Activated naive CD8-positive, alpha-beta T cell treated with anti-CD3 and anti-CD28 coated beads, Interleukin-2, amount 10 ng/mL, durations not matched to agents 7 days and 5 days (primary cell): Measurements from ENCODE around the gene RIPOR3. TPM values are rescaled to one million over a fixed set of nuclear protein-coding genes. Genes with fewer than 3 reads are reported as not detected.

Experiments used
- ATAC-seq: fragments of 150-1000 bp; cut with Tn5 transposase; one replicate; pipeline ENCODE4 v1.10.0; 2021; ENCODE audit warnings: low read depth, moderate library complexity
- POLR2A ChIA-PET: fragments of 350-600 bp; sonication (Branson Sonifier 250); formaldehyde crosslinking; loops from one replicate; lab custom pipeline; 2021; ENCODE audit warnings: antibody characterized with exemption; lab: Charles Lee
- DNase-seq: peaks from one replicate; pipeline ENCODE4 v3.0.0; 2021
- H3K27ac Mint-ChIP-seq: one replicate; pipeline ENCODE4 v1.8.0; 2022; ENCODE audit warnings: mild to moderate bottlenecking, mixed read lengths
- H3K27me3 Mint-ChIP-seq: one replicate; pipeline ENCODE4 v1.8.0; 2022; ENCODE audit warnings: mild to moderate bottlenecking, moderate library complexity, mixed read lengths
- H3K36me3 Mint-ChIP-seq: one replicate; pipeline ENCODE4 v1.8.0; 2021; ENCODE audit warnings: mild to moderate bottlenecking, mixed read lengths
- H3K4me1 Mint-ChIP-seq: one replicate; pipeline ENCODE4 v1.8.0; 2021; ENCODE audit warnings: mixed read lengths
- H3K4me3 Mint-ChIP-seq: one replicate; pipeline ENCODE4 v1.8.0; 2022; ENCODE audit warnings: mild to moderate bottlenecking, moderate library complexity, mixed read lengths
- H3K9me3 Mint-ChIP-seq: one replicate; pipeline ENCODE4 v1.8.0; 2021; ENCODE audit warnings: mixed read lengths
- total RNA-seq, 2 experiments: library from RNA; stranded (reverse); gene quantifications; one replicate each; pipeline ENCODE4 v1.2.3, GENCODE V29; 2021

Gene RIPOR3
- total RNA-seq, 2 experiments from 2014 or later, result not detected

GRCh38 chr20:50587291-50587961 lies 103.9 kb downstream of the RIPOR3 start:
- no peaks in the 10 kb centered on the region for H3K9me3 Mint-ChIP-seq
- H3K27ac Mint-ChIP-seq, result no peak overlapping the region
- H3K27me3 Mint-ChIP-seq, result no peaks in the 10 kb centered on the region
- POLR2A ChIA-PET, result no interaction called here
- ATAC-seq, result no peak
- H3K36me3 Mint-ChIP-seq, result peaks cover 8% of the 10 kb centered on the region
- H3K4me3 Mint-ChIP-seq, result no peak overlapping the region
- H3K4me1 Mint-ChIP-seq, result peaks cover 9% of the 10 kb centered on the region
- DNase-seq, result no peak

DNA sequence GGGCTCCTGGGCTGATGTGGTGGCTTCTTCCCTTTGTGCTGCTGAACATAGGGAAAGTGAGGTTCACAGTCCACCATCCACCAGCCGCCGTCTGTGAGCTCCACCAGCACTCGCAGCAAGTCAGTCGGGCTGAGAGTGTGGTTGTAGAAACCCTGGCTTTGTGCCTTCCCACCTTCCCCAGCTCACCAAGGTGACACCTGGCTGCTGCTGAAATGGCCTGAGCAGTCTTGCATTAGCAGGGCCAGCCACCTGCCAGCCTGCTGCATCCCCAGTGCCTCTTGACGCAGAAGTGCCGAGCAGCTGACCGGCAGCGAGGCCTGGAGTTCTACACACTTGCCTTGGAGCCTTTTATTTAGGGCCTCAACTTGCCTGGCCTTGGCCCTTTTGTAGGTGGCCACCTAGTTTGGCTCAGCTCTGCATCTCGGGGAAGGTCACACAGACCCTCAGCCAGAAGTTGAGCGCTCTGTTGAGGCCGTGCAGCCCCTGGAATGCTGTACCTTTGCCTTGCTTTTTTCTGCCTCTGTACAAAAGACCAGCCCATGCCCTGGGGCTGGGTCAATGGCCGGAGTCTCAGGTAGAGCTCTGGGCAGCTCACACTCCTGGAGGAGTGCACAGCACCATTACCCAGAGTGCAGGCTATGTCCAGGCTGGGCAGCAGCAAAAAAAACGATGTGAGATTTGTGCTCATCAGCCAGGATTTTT lies 104.7 kb downstream of the RIPOR3 start:
- Mint-ChIP-seq H3K36me3 (peaks cover 10% of the 10 kb centered on the region), H3K4me1 (peaks cover 9% of the 10 kb centered on the region), H3K27me3 (no peaks in the 10 kb centered on the region), H3K4me3 (no peak overlapping the region), H3K9me3 (no peaks in the 10 kb centered on the region), H3K27ac (no peak overlapping the region)
- DNase-seq (no peak), ATAC-seq (no peak)
- POLR2A ChIA-PET, result interaction anchor here (1.0 kb wide), 1 partner anchor 103 kb away, joined by 3 read pairs; no protein-coding TSS in a partner anchor

- H3K36me3 Mint-ChIP-seq, result peaks cover 10% of the 10 kb centered on the region
- DNase-seq (no peak), ATAC-seq (no peak)
- H3K4me1 Mint-ChIP-seq, result peaks cover 9% of the 10 kb centered on the region
- POLR2A ChIA-PET, result no interaction called here
- no peak overlapping the region for H3K4me3 Mint-ChIP-seq
- no peak overlapping the region for H3K27ac Mint-ChIP-seq
- no peaks in the 10 kb centered on the region for H3K27me3 Mint-ChIP-seq
- H3K9me3 Mint-ChIP-seq, result no peaks in the 10 kb centered on the region
Observed at GRCh38 chr20:50585678-50586077, 105.7 kb downstream of the RIPOR3 start.

- H3K4me3 Mint-ChIP-seq, result no peak overlapping the region
Observed at GRCh38 chr20:50585214-50585613, 106.1 kb downstream of the RIPOR3 start.

DNA sequence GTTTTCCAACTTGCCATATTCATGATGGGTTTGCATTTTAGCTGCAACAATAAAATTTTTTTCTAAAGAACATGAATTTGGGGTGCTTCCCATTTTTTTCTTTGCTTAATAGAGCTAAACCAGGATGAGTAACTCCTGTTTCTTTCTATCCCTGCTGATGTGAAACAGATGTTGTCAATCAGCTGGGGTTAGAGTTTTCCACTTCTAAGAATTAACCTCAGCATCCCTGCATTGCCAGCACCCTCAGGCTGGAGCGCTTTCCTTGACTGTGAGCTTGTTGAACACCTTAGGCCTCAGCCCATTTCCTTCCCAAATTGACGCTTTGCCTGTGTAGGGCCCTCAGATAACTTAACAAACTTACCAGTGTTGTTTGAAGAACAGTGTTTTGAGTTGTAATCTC lies 106.7 kb downstream of the RIPOR3 start:
- no peak overlapping the region for H3K4me3 Mint-ChIP-seq
- H3K27ac Mint-ChIP-seq, result no peak overlapping the region
- H3K27me3 Mint-ChIP-seq, result no peaks in the 10 kb centered on the region
- POLR2A ChIA-PET, result no interaction called here
- DNase-seq (no peak), ATAC-seq (no peak)
- H3K4me1 Mint-ChIP-seq, result peaks cover 9% of the 10 kb centered on the region
- H3K9me3 Mint-ChIP-seq, result no peaks in the 10 kb centered on the region
- peaks cover 13% of the 10 kb centered on the region for H3K36me3 Mint-ChIP-seq

More at GRCh38 chr20:50585214-50585613, 106.1 kb downstream of the RIPOR3 start:
- H3K36me3 Mint-ChIP-seq, result peaks cover 10% of the 10 kb centered on the region
- no peak for ATAC-seq
- no peak for DNase-seq
- no peaks in the 10 kb centered on the region for H3K9me3 Mint-ChIP-seq
- no peaks in the 10 kb centered on the region for H3K27me3 Mint-ChIP-seq
- POLR2A ChIA-PET, result no interaction called here
- peak overlapping the region; percentile 28 for H3K27ac Mint-ChIP-seq
- H3K4me1 Mint-ChIP-seq, result peaks cover 9% of the 10 kb centered on the region

- DNase-seq (no peak), ATAC-seq (no peak)
- POLR2A ChIA-PET, result no interaction called here
- H3K27ac Mint-ChIP-seq, result no peak overlapping the region
- H3K4me3 Mint-ChIP-seq, result no peak overlapping the region
- peaks cover 9% of the 10 kb centered on the region for H3K4me1 Mint-ChIP-seq
- H3K27me3 Mint-ChIP-seq, result no peaks in the 10 kb centered on the region
- H3K9me3 Mint-ChIP-seq, result no peaks in the 10 kb centered on the region
- peaks cover 20% of the 10 kb centered on the region for H3K36me3 Mint-ChIP-seq
Observed at GRCh38 chr20:50583442-50584150, 107.7 kb downstream of the RIPOR3 start.

DNA sequence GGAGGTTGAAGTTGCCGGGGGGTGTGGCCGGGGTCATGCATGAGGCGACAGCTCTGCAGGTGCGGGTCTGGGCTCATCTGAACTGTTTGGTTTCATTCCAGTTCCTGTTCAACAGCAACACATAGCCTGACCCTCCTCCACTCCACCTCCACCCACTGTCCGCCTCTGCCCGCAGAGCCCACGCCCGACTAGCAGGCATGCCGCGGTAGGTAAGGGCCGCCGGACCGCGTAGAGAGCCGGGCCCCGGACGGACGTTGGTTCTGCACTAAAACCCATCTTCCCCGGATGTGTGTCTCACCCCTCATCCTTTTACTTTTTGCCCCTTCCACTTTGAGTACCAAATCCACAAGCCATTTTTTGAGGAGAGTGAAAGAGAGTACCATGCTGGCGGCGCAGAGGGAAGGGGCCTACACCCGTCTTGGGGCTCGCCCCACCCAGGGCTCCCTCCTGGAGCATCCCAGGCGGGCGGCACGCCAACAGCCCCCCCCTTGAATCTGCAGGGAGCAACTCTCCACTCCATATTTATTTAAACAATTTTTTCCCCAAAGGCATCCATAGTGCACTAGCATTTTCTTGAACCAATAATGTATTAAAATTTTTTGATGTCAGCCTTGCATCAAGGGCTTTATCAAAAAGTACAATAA lies 108.6 kb downstream of the RIPOR3 start:
- Mint-ChIP-seq H3K4me3 (no peak overlapping the region), H3K36me3 (peaks cover 16% of the 10 kb centered on the region), H3K4me1 (peaks cover 6% of the 10 kb centered on the region), H3K27me3 (no peaks in the 10 kb centered on the region), H3K9me3 (no peaks in the 10 kb centered on the region), H3K27ac (no peak overlapping the region)
- no peak for DNase-seq
- no peak for ATAC-seq
- POLR2A ChIA-PET, result no interaction called here

- POLR2A ChIA-PET, result no interaction called here
- H3K36me3 Mint-ChIP-seq, result peaks cover 18% of the 10 kb centered on the region
Observed at GRCh38 chr20:50582092-50582491, 109.2 kb downstream of the RIPOR3 start.

DNA sequence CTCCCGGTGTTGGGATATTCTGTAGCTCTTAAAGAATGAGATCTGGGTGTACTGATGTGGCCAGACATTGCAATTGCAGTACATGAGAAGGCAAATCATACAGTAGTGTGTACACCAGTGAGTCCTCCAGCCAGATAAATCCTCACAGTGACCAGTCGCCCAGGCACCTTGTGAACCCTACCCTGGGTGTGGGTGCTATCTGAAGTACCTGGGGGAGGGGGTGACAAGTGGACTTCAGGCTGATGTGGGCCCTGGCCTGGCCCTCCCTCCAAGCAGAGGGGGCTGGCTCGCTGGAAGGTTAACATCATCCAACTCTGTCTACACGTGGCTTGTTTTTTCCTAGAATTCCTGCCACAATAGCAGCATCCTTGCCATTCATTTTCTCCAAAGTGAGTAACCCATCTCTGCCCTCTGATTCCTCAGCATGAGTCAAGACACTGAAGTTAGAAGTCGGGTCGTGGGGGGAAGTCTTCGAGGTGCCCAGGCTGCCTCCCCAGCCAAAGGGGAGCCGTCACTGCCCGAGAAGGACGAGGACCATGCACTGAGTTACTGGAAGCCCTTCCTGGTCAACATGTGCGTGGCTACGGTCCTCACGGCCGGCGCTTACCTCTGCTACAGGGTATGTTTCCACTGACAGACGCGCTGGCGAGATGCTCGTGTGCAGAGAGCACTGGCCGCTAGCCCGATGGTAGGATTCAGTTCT lies 110.3 kb downstream of the RIPOR3 start:
- POLR2A ChIA-PET, result no interaction called here
- no peak for DNase-seq
- Mint-ChIP-seq H3K36me3 (peaks cover 19% of the 10 kb centered on the region), H3K9me3 (no peaks in the 10 kb centered on the region), H3K4me1 (peaks cover 6% of the 10 kb centered on the region), H3K27ac (no peak overlapping the region), H3K4me3 (no peak overlapping the region), H3K27me3 (no peaks in the 10 kb centered on the region)
- ATAC-seq, result no peak

More at GRCh38 chr20:50582092-50582491, 109.2 kb downstream of the RIPOR3 start:
- H3K4me3 Mint-ChIP-seq, result no peak overlapping the region
- ATAC-seq (no peak), DNase-seq (no peak)
- H3K4me1 Mint-ChIP-seq, result peaks cover 6% of the 10 kb centered on the region
- no peaks in the 10 kb centered on the region for H3K9me3 Mint-ChIP-seq
- no peak overlapping the region for H3K27ac Mint-ChIP-seq
- H3K27me3 Mint-ChIP-seq, result no peaks in the 10 kb centered on the region

- Mint-ChIP-seq H3K27ac (no peak overlapping the region), H3K4me3 (no peak overlapping the region), H3K27me3 (no peaks in the 10 kb centered on the region), H3K36me3 (peaks cover 22% of the 10 kb centered on the region), H3K9me3 (no peaks in the 10 kb centered on the region), H3K4me1 (peaks cover 7% of the 10 kb centered on the region)
- DNase-seq (peak; percentile 59), ATAC-seq (no peak)
- POLR2A ChIA-PET, result no interaction called here
Observed at GRCh38 chr20:50580016-50580747, 111.2 kb downstream of the RIPOR3 start.

DNA sequence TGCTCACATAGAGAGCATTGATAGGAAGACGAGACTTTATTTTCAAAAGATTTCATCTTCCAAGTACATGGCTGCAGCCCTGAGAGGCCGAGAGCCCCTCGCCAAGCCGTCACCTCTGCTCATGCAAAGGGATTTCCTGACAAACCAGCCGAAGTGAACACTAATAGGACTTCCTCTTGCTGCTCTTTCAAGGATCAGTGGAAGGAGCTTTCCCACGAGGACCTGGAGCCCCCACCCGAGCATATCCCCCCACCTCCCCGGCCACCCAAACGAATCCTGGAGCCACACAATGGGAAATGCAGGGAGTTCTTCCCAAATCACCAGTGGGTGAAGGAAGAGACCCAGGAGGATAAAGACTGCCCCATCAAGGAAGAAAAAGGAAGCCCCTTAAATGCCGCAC lies 111.8 kb downstream of the RIPOR3 start:
- Mint-ChIP-seq H3K27ac (no peak overlapping the region), H3K4me3 (no peak overlapping the region), H3K36me3 (peaks cover 29% of the 10 kb centered on the region), H3K9me3 (no peaks in the 10 kb centered on the region), H3K4me1 (peaks cover 9% of the 10 kb centered on the region), H3K27me3 (no peaks in the 10 kb centered on the region)
- DNase-seq, result no peak
- POLR2A ChIA-PET, result no interaction called here
- no peak for ATAC-seq

DNA sequence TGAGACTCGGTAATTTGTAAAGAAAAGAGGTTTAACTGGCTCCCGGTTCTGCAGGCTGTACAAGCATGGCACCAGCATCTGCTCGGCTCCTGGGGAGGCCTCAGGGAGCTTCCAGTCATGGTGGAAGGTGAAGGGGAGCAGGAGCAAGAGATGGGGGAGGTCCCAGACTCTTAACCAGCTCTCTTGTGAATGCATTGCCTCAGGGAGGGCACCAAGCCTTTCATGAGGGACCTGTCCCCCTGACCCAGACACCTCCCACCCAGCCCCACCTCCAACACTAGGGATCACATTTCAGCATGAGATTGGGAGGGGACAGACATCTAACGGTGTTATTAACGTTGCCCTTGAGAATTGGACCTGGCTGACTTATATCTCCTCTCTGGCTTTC lies 112.6 kb downstream of the RIPOR3 start:
- ATAC-seq, result no peak
- Mint-ChIP-seq H3K27ac (no peak overlapping the region), H3K36me3 (peaks cover 33% of the 10 kb centered on the region), H3K4me1 (peaks cover 9% of the 10 kb centered on the region), H3K4me3 (no peak overlapping the region), H3K27me3 (no peaks in the 10 kb centered on the region), H3K9me3 (no peaks in the 10 kb centered on the region)
- DNase-seq, result no peak
- POLR2A ChIA-PET, result no interaction called here
